Measurements from ENCODE around the gene HELB. TPM values are rescaled to one million over a fixed set of nuclear protein-coding genes. Genes with fewer than 3 reads are reported as not detected.
A peak's percentile ranks its signal among the peaks of the same experiment; 100 is the strongest.
"Not testable (repeated sequence)": the region's sequence is repeated elsewhere in the genome, so short reads cannot be mapped to it uniquely, and the experiment has no call there.

HELB gene
- total RNA-seq, 1 donor from 2014 or later: 18.2 TPM

DNA sequence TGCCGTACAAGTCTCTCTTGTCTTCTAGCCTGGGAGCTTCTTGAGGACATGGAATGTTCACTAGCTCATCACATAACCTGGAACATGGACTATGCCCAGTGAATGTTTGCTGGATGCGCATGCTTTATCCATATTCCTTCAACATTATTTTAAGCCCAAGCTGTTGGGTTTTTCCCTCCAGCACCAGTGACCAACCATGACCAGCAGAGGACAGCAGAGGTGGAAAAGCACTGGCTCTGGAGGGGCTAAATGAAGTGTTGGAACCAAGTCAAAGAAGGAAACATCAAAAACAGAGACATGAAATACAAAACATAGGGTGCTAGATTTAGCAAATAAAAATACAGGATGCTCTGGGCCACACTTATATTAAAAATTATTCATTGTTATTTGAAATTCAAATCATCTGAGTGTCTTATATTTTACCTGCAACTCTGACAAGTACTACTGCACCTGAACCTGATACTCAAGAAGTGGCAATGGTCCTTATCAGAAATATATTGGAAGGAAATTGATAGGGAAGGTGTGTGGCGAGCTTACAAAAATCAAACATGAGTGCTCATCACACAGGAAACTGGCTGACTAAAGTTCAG is 23.1 kb upstream of the HELB start:
- H3K4me1 Mint-ChIP-seq (ENCODE audit: low read depth): peaks cover 34% of the 10 kb centered on the region
- peaks cover 13% of the 10 kb centered on the region for H3K9me3 Mint-ChIP-seq
- intact Hi-C loops (cut with micrococcal nuclease): no loop called here
- H3K36me3 Mint-ChIP-seq (ENCODE audit: low read depth): peaks cover 13% of the 10 kb centered on the region
- DNase-seq (ENCODE audit: low spot score): no peak
- no peak overlapping the region for H3K4me3 Mint-ChIP-seq (ENCODE audit: low read depth)
- H3K27me3 Mint-ChIP-seq (ENCODE audit: low read depth): no peaks in the 10 kb centered on the region
- H3K27ac Mint-ChIP-seq: no peak overlapping the region

DNA sequence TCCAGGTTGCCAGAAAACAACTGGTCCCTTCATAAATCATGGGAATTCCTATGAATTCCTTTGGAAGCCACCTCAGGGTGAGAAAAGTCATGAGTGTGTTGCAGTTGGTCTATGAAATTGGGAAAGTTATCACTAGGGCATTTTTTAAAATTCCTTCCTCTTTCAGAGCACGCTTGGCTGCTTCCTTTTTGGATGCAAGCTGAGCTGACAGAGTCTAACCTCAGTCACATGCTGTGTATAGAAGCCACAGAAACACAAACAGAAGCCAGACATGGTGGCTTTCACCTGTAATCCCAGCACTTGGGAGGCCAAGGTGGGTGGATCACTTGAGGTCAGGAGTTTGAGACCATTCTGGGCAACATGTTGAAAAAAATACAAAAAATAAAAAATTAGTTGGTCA is 21.7 kb upstream of the HELB start:
- Mint-ChIP-seq H3K4me3 (ENCODE audit: low read depth) (no peak overlapping the region), H3K36me3 (ENCODE audit: low read depth) (peaks cover 13% of the 10 kb centered on the region), H3K9me3 (peaks cover 13% of the 10 kb centered on the region), H3K27ac (no peak overlapping the region), H3K4me1 (ENCODE audit: low read depth) (peaks cover 33% of the 10 kb centered on the region), H3K27me3 (ENCODE audit: low read depth) (no peaks in the 10 kb centered on the region)
- no peak for DNase-seq (ENCODE audit: low spot score)
- intact Hi-C loops (cut with micrococcal nuclease): no loop called here

DNA sequence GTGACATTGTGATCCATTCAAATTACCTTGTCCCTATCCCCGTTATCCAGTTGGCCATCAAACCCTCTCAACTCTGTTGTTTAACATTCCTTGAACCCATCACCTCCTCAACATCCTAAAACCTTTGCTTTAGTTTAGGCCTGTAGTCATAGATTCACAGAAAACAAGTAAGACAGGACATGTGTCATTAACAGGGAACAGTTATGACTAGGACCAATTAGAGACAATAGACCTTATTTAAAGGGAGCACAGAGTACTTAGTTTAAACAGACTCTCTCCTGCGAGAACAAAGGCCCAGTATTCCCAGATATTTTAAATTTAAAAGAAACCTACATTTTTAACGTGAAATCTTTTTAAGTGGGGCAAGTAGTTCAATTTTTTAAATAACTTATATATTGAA is 20.0 kb upstream of the HELB start:
- peaks cover 35% of the 10 kb centered on the region for H3K4me1 Mint-ChIP-seq (ENCODE audit: low read depth)
- intact Hi-C loops (cut with micrococcal nuclease): no loop called here
- peaks cover 13% of the 10 kb centered on the region for H3K9me3 Mint-ChIP-seq
- H3K27ac Mint-ChIP-seq: no peak overlapping the region
- H3K4me3 Mint-ChIP-seq (ENCODE audit: low read depth): no peak overlapping the region
- H3K36me3 Mint-ChIP-seq (ENCODE audit: low read depth): peaks cover 22% of the 10 kb centered on the region
- no peak for DNase-seq (ENCODE audit: low spot score)
- H3K27me3 Mint-ChIP-seq (ENCODE audit: low read depth): no peaks in the 10 kb centered on the region

DNA sequence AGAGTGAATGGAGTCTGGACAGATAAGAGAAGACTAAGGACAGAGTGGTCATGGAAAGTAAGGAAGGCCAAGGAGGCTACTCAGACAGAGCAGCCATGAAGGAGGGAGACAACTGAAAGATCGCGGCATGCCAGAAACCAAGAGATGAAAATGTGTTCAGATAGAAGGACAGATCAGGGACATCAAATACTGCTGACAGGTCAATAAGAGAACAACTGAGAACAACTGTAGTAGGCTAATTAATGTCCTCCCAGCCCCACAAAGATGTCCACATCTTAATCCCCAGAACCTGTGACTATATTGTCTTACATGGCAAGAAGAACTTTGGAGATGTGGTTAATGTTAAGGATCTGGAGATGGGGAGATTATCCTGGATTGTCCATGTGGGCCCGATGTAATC is 15.0 kb upstream of the HELB start:
- Mint-ChIP-seq H3K4me3 (ENCODE audit: low read depth) (peak overlapping the region; percentile 23), H3K9me3 (peaks cover 6% of the 10 kb centered on the region), H3K4me1 (ENCODE audit: low read depth) (peaks cover 58% of the 10 kb centered on the region), H3K27me3 (ENCODE audit: low read depth) (no peaks in the 10 kb centered on the region), H3K27ac (peak overlapping the region; percentile 21), H3K36me3 (ENCODE audit: low read depth) (peaks cover 15% of the 10 kb centered on the region)
- DNase-seq (ENCODE audit: low spot score): no peak
- intact Hi-C loops (cut with micrococcal nuclease): no loop called here

DNA sequence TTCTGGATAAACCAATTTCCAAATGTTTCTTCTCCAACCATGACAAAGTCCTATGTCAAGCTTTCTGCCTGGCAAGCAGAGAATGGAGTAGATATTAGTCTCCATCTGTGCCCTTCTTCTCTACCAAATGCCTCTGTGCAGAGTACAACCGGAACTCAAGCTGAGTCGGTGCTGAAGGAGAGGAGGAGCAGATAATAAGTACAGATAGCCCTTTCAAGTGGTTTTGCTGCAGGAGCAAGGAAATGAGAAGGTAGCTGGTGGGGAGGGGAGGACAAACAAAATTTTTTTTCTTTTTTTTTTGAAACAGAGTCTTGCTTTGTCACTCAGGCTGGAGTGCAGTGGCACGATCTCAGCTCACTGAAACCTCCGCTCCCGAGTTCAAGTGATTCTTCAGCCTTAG is 14.2 kb upstream of the HELB start:
- intact Hi-C loops (cut with micrococcal nuclease): loop anchor here (2.0 kb wide), 1 partner anchor 13 kb away; no protein-coding TSS in a partner anchor
- H3K9me3 Mint-ChIP-seq: peaks cover 12% of the 10 kb centered on the region

DNA sequence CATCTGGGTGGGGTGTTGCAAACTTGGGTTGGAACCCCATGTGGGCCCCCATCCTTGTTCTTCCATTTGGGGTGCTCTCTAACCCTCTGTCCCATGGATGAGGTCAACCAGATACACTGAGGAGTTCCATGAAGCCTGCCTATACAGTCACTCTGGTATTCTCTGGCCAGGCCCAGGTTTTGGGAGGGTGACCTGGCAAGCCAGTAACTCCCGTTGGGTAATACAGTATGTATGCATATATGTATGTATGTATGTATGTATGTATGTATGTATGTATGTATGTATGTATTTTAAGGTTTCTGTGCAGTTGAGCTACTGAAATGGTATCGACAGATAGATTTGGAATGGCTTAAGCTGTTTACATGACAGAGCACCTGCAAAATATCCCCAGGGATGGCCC is 12.8 kb upstream of the HELB start:
- DNase-seq (ENCODE audit: low spot score): no peak
- Mint-ChIP-seq H3K9me3 (peaks cover 16% of the 10 kb centered on the region), H3K4me3 (ENCODE audit: low read depth) (no peak overlapping the region), H3K36me3 (ENCODE audit: low read depth) (peaks cover 22% of the 10 kb centered on the region), H3K4me1 (ENCODE audit: low read depth) (peaks cover 57% of the 10 kb centered on the region), H3K27ac (no peak overlapping the region), H3K27me3 (ENCODE audit: low read depth) (no peaks in the 10 kb centered on the region)
- intact Hi-C loops (cut with micrococcal nuclease): loop anchor here (2.0 kb wide), 1 partner anchor 15 kb away; no protein-coding TSS in a partner anchor

More for the DNA sequence above, 14.2 kb upstream of the HELB start:
- DNase-seq (ENCODE audit: low spot score): peak; percentile 67
- H3K4me1 Mint-ChIP-seq (ENCODE audit: low read depth): peaks cover 61% of the 10 kb centered on the region
- H3K27ac Mint-ChIP-seq: peak overlapping the region; percentile 48
- peaks cover 21% of the 10 kb centered on the region for H3K36me3 Mint-ChIP-seq (ENCODE audit: low read depth)
- no peaks in the 10 kb centered on the region for H3K27me3 Mint-ChIP-seq (ENCODE audit: low read depth)
- no peak overlapping the region for H3K4me3 Mint-ChIP-seq (ENCODE audit: low read depth)

DNA sequence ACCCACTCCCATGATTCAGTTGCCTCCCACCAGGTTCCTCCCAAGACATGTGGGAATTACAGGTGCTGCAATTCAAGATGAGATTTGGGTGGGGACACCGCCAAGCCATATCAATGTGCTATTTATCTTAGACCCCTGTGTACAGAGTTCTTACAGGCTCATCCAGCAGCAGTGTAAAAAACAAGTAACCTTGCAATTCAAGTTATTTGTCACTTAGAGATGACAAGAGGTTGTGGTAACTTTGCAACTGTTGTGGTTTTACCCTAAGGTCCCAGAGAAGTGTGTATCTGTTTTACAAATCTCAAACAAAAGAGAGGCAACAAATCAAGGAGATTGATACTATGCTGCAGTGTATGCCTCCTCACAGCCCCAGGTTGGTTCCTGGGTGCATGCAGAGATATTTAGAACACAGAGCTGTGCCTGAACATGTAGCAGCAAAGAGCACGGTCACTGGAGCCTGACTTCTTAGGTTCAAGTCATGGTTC is 11.5 kb upstream of the HELB start:
- intact Hi-C loops (cut with micrococcal nuclease): loop anchor here (1.0 kb wide), 1 partner anchor 12 kb away; the partner anchor contains the start of gene HELB
- DNase-seq (ENCODE audit: low spot score): peak; percentile 51
- H3K36me3 Mint-ChIP-seq (ENCODE audit: low read depth): peaks cover 22% of the 10 kb centered on the region
- peak overlapping the region; percentile 43 for H3K4me3 Mint-ChIP-seq (ENCODE audit: low read depth)
- no peaks in the 10 kb centered on the region for H3K27me3 Mint-ChIP-seq (ENCODE audit: low read depth)
- peaks cover 16% of the 10 kb centered on the region for H3K9me3 Mint-ChIP-seq
- peak overlapping the region; percentile 89 for H3K27ac Mint-ChIP-seq
- peaks cover 57% of the 10 kb centered on the region for H3K4me1 Mint-ChIP-seq (ENCODE audit: low read depth)

DNA sequence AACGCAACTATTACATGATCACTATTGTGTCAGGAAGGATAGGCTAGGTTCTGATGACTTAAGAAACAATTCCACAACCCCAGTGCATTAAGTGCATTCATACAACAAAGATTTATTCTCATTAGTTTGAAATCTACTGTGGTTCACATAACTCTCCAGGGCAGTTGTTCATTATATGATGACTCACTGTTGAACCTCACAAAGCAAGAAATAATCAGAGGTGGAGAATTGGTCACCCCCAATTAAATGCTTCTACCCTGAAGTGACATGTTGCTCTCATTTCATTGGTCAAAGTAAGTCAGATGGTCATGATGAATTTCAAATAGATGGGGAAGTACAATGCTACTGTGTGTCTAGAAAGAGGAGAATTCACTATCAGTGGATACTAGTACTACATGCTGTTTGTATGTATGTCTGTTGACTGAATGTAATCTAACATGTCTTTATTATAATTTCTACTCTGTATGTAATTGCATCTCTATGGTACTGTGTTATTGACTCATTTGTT is 6.1 kb upstream of the HELB start:
- Mint-ChIP-seq H3K4me1 (ENCODE audit: low read depth) (peaks cover 43% of the 10 kb centered on the region), H3K4me3 (ENCODE audit: low read depth) (no peak overlapping the region), H3K9me3 (peaks cover 16% of the 10 kb centered on the region), H3K27ac (no peak overlapping the region), H3K27me3 (ENCODE audit: low read depth) (peaks cover 2% of the 10 kb centered on the region), H3K36me3 (ENCODE audit: low read depth) (peaks cover 10% of the 10 kb centered on the region)
- intact Hi-C loops (cut with micrococcal nuclease): no loop called here
- DNase-seq (ENCODE audit: low spot score): no peak

DNA sequence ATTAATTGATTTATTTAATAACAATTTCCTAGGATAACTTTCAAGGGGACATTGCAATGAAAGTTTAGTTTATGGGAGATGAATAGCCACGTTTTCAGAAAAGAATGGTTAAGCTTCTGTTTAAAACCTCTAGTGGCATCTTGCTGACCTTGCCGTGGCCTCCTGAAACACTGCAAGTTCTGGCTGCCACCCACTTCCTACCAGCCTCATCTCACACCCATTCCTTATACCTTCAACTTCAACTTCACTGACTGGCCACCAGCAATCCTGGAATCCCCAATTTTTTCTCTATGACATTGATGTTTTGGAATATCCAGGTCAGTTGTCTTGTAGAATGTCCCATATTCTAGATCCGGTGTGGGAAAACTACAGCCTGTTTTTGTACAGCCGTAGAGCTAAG is 5.2 kb upstream of the HELB start:
- Mint-ChIP-seq H3K27me3 (ENCODE audit: low read depth) (peaks cover 2% of the 10 kb centered on the region), H3K36me3 (ENCODE audit: low read depth) (peaks cover 10% of the 10 kb centered on the region), H3K9me3 (peaks cover 12% of the 10 kb centered on the region), H3K27ac (no peak overlapping the region), H3K4me3 (ENCODE audit: low read depth) (no peak overlapping the region), H3K4me1 (ENCODE audit: low read depth) (peaks cover 42% of the 10 kb centered on the region)
- intact Hi-C loops (cut with micrococcal nuclease): no loop called here
- DNase-seq (ENCODE audit: low spot score): no peak

DNA sequence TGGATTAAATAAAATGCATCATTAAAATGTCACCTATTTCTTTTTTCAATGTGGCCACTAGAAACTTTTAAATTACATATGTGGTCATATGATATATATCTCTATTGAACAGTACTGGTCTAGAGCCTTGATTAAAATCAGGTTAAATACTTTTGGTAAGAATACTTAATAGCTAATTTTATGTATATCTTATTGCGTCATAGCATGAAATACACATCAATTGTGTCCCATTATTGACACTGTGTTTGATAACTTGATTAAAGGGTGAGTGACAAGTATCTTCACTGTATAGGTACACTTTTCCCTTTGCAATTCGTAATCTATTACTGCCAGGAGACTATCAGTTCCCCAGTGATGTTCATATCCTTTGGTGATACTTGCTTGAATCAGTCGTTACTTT is 4.4 kb upstream of the HELB start:
- peaks cover 2% of the 10 kb centered on the region for H3K27me3 Mint-ChIP-seq (ENCODE audit: low read depth)

DNA sequence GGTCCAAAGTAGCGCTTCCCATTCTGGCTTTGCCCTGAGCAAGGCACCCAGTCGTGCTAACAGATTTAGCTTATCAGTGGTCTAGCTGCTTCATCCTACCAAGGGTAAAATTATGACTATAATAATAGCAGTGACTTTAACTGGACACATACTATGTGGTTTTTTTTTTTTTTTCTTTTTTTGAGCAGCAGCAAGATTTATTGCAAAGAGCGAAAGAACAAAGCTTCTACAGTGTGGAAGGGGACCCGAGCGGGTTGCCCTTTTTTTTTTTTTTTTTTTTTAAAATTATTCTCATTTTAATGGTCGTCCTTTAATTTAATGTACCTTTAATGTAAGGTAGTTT is 505 bp downstream of the HELB start:
- no peak for DNase-seq (ENCODE audit: low spot score)
- intact Hi-C loops (cut with micrococcal nuclease): loop anchor here (1.0 to 10.0 kb wide), 8 partner anchors 12 to 1690 kb away; partner anchors contain the start of genes CAND1, GNS, LLPH and RASSF3
- H3K27me3 Mint-ChIP-seq (ENCODE audit: low read depth): peaks cover 2% of the 10 kb centered on the region
- H3K4me3 Mint-ChIP-seq (ENCODE audit: low read depth): peak overlapping the region; percentile 98
- H3K27ac Mint-ChIP-seq: peak overlapping the region; percentile 99
- no peaks in the 10 kb centered on the region for H3K9me3 Mint-ChIP-seq
- peaks cover 33% of the 10 kb centered on the region for H3K36me3 Mint-ChIP-seq (ENCODE audit: low read depth)
- H3K4me1 Mint-ChIP-seq (ENCODE audit: low read depth): peaks cover 43% of the 10 kb centered on the region

More for the DNA sequence above, 4.4 kb upstream of the HELB start:
- H3K9me3 Mint-ChIP-seq: peaks cover 6% of the 10 kb centered on the region
- intact Hi-C loops (cut with micrococcal nuclease): no loop called here
- no peak overlapping the region for H3K27ac Mint-ChIP-seq
- peaks cover 6% of the 10 kb centered on the region for H3K36me3 Mint-ChIP-seq (ENCODE audit: low read depth)
- H3K4me3 Mint-ChIP-seq (ENCODE audit: low read depth): no peak overlapping the region
- no peak for DNase-seq (ENCODE audit: low spot score)
- peaks cover 38% of the 10 kb centered on the region for H3K4me1 Mint-ChIP-seq (ENCODE audit: low read depth)

DNA sequence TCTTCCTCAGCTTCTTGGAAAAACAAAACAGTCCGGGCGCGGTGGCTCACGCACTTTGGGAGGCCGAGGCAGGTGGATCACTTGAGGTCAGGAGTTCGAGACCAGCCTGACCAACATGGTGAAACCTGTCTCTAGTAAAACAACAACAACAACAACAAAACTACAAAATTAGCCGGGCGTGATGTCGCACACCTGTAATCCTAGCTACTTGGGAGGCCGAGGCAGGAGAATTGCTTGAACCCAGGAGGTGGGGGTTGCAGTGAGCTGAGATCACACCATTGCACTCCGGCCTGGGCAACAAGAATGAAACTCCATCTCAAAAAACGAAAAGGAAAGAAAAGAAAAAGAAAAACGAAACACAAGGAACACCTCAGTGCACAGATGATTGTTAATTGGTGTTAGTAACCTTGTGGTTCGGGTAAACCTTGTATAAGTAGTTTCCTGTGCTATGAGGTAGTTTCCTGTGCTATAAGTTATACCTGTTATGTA is 1.1 kb downstream of the HELB start:
- peaks cover 47% of the 10 kb centered on the region for H3K4me1 Mint-ChIP-seq (ENCODE audit: low read depth)
- H3K4me3 Mint-ChIP-seq (ENCODE audit: low read depth): peak overlapping the region; percentile 98
- peak; percentile 32 for DNase-seq (ENCODE audit: low spot score)
- peak overlapping the region; percentile 99 for H3K27ac Mint-ChIP-seq
- H3K9me3 Mint-ChIP-seq; H3K27me3 Mint-ChIP-seq (ENCODE audit: low read depth): not testable (repeated sequence)
- intact Hi-C loops (cut with micrococcal nuclease): loop anchor here (2.0 to 10.0 kb wide), 5 partner anchors 36 to 1691 kb away; partner anchors contain the start of genes CAND1, GNS and RASSF3
- H3K36me3 Mint-ChIP-seq (ENCODE audit: low read depth): peaks cover 38% of the 10 kb centered on the region

DNA sequence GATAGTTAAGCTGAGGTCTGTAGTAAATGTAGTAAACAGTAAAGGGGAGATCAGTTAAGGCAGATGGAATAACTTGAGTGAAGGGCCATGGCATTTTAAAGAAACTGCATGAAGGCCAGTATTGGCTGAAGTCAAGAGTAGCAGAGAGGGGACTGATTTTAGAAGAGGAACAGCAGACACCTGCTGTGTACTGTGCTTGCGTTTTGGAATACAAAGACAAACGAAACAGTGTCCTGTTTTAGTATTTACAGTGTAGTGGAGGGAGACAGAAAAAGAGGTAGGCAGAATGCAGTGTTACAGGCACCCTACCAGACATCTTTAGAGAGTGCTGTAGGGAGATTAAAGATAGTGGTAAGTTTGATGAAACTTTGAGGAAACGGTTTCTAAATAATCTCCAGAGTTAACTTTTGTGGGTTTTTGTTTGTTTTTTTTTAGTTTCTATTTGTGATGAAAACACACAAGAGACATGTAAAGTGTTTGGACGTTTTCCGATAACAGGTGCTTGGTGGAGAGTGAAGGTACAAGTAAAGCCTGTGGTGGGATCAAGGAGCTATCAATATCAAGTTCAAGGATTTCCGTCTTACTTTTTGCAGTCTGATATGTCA is 2.1 kb downstream of the HELB start:
- peaks cover 2% of the 10 kb centered on the region for H3K27me3 Mint-ChIP-seq (ENCODE audit: low read depth)
- H3K4me3 Mint-ChIP-seq (ENCODE audit: low read depth): peak overlapping the region; percentile 98
- H3K9me3 Mint-ChIP-seq: no peaks in the 10 kb centered on the region
- H3K36me3 Mint-ChIP-seq (ENCODE audit: low read depth): peaks cover 44% of the 10 kb centered on the region
- intact Hi-C loops (cut with micrococcal nuclease): loop anchor here (5.0 to 10.0 kb wide), 4 partner anchors 37 to 1692 kb away; partner anchors contain the start of genes GNS and RASSF3
- no peak for DNase-seq (ENCODE audit: low spot score)
- H3K27ac Mint-ChIP-seq: peak overlapping the region; percentile 99
- H3K4me1 Mint-ChIP-seq (ENCODE audit: low read depth): peaks cover 51% of the 10 kb centered on the region

Measured in activated T-helper 2 cell treated with anti-CD3 and anti-CD28 coated beads, Interferon-gamma antibody, Interleukin-2, Interleukin-4, amounts not matched to agents 10 μg/mL and 5 μg/mL and 100 μg/mL, durations not matched to agents 14 hours and 24 hours and 36 hours (primary cell).